GM12864 (cell line): ENCODE measurements around the gene SUOX.
"Not testable (repeated sequence)": the region's sequence is repeated elsewhere in the genome, so short reads cannot be mapped to it uniquely, and the experiment has no call there.

Experiments used
- DNase-seq: peaks from one replicate; pipeline ENCODE4 v3.0.0-alpha.2; 2011; ENCODE audit warnings: low read depth
- H3K4me3 ChIP-seq: 2 replicates; pipeline ENCODE4 v1.5.1; 2011; ENCODE audit warnings: mild to moderate bottlenecking, low read depth, low read length, control low read depth
- TF ChIP-seq, protein P1 (sequence below): IDR thresholded peaks from 2 replicates; pipeline ENCODE4 v1.5.1; 2011; ENCODE audit warnings: low read depth, mild to moderate bottlenecking, moderate library complexity, low read length, control low read depth, inconsistent platforms; ENCODE audit errors: missing control alignments

SUOX gene

GRCh38 chr12:55972911-55973598 lies 24.0 kb upstream of the SUOX start:
- H3K4me3 ChIP-seq, result peak overlapping the region; percentile 70
- TF ChIP-seq, protein P1, sequence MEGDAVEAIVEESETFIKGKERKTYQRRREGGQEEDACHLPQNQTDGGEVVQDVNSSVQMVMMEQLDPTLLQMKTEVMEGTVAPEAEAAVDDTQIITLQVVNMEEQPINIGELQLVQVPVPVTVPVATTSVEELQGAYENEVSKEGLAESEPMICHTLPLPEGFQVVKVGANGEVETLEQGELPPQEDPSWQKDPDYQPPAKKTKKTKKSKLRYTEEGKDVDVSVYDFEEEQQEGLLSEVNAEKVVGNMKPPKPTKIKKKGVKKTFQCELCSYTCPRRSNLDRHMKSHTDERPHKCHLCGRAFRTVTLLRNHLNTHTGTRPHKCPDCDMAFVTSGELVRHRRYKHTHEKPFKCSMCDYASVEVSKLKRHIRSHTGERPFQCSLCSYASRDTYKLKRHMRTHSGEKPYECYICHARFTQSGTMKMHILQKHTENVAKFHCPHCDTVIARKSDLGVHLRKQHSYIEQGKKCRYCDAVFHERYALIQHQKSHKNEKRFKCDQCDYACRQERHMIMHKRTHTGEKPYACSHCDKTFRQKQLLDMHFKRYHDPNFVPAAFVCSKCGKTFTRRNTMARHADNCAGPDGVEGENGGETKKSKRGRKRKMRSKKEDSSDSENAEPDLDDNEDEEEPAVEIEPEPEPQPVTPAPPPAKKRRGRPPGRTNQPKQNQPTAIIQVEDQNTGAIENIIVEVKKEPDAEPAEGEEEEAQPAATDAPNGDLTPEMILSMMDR, result no peak
- no peak for DNase-seq

DNA sequence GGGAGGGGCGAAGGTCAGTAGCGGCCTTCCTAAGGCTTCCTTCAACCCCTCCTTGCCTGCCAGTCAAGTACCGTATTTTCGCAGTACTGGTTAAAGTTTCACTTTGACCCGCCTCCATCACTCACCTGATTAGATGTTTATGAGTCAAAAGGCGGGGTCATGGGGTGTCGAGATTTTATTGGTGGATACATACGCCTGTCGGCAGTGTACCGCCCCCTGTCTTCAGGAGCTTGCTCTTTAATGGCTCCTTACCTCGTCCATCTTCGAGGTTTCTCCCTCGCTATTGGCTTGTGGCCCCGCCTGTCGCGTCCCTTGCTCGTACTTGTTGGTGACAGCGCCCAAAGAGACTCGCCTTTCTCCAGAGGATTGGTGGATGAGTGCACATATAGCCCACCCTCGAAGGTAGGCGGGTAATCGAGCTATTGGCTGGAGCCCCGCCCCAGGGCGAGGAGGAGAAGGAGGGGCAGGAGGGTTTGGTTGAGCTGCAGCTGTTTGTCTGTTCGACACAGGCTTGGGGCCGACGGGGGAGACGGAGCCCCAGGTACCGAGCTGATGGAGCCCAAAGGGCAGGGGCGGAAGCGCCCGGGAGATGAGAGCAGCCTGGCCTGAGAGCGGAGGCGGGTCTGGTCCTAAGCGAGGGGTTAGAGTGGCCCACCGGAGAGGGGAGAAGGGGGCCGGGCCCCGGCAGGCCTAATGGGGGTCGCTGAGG lies 23.3 kb upstream of the SUOX start, which contains the start of gene RAB5B:
TSS of gene RAB5B (plus strand) at position 480 of the 709 bp plus-strand sequence. CDS start 12,883 bp downstream, outside the sequence.
- DNase-seq, result peak; percentile 100
- TF ChIP-seq, protein P1, result no peak
- peak within 1 kb of the TSS; percentile 98 for H3K4me3 ChIP-seq

DNA sequence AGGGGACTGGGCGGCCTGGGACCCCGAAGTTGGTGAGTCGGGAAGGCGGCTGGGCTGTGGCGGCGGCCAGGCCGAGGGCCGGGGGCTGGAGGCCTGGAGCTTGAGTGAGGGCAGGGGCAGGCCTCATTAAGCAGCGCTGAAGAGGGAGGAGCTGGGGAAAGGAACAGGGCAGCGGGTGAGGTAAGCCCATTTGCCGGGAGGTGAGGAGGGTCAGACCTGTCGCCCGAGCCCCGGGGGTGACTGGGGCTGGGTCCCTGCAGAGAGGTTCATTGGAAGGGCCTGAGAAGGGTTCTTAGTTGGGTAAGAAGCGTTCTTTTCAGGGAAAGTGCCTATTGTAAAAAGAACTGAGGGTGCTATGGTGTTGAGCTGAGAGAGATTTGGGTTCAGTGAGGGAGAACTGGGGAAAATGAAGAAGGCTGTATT lies 22.8 kb upstream of the SUOX start:
- no peak for DNase-seq
- H3K4me3 ChIP-seq, result peak overlapping the region; percentile 98
- TF ChIP-seq, protein P1, result no peak

DNA sequence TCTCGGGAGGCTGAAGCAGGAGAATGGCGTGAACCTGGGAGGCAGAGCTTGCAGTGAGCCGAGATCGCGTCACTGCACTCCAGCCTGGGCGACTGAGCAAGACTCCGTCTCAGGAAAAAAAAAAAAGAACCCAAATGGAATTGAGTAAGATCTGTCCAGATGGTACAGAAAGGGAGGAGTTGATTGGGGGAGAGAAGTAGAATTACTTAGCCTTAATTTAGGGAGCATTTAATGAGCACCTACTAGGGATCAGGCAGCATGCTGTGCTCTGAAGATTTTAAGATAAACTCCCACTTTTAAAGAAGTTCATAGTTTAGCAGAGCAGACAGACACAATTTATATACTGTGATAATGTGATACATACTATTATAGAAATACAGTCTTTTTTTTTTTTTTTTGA lies 18.7 kb upstream of the SUOX start:
- TF ChIP-seq, protein P1, result no peak
- no peak for DNase-seq
- H3K4me3 ChIP-seq, result no peak overlapping the region

DNA sequence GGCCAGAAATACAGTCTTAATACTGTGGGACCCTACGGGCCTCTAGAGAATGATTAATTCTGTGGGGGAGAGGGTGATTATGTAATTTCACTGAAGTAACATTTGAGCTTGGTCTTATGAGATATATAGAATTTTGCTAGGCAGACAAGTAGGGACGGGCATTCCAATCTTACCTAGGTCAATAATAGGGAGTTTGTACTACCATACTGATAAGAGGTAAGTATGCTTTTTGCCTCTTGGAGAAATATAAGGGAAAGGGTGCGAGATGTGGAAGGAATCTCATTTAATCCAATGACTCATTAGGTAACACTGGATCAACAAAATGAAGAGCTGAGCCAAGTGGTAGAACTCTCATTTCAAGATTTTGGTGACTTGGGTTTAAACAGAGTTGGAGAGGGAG lies 18.0 kb upstream of the SUOX start:
- no peak for DNase-seq
- no peak overlapping the region for H3K4me3 ChIP-seq
- TF ChIP-seq, protein P1, result no peak

DNA sequence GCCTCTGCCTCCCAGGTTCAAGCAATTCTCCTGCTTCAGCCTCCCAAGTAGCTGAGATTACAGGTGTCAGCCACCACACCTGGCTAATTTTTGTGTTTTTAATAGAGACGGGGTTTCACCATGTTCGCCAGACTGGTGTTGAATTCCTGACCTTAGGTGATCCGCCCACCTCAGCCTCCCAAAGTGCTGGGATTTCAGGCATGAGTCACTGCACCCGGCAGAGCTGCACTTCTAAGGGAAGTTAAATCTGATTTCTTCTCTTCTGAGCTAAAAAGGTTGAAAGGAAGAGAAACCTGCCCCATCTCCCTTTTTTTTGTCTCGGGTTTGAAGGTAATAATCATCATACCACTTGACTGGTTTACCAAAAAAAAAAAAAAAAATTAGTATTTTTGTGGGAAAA lies 15.2 kb upstream of the SUOX start:
- DNase-seq, H3K4me3 ChIP-seq: not testable (repeated sequence)

DNA sequence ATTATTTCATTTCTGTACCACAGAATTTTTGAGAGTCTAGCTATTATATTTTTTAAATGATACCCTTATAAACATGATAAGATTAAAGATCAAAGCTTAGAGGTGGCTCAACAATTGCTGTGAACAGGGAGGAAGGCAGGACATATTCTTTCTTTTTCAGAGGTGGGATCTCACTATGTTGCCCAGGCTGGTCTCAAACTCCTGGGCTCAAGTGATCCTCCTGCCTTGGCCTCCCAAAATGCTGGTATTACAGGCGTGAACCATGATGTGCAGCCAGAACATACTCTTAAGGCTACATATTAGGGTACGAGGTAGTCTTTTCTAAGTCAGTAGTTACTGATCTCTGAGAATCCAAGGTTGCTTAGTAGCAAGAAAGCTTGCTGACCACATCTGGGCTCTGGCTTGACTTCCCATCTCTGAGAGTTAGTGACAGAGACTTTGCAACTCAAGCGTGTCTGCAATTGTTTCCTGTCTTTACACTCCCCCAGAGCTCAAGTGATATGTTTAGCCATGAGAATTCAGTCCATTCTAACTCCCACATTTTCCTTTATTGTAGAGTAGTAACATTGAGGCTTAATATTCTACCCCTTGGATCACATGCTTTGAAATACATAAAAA lies 14.6 kb upstream of the SUOX start:
- TF ChIP-seq, protein P1, result no peak
- DNase-seq, result no peak
- H3K4me3 ChIP-seq, result no peak overlapping the region
